Cardiac septum (tissue), 1 donor: ENCODE measurements around the gene ATP6V0E2. TPM values are rescaled to one million over a fixed set of nuclear protein-coding genes. Genes with fewer than 3 reads are reported as not detected.

Experiments used
- DNase-seq: peaks from one replicate; pipeline ENCODE4 v3.0.0-alpha.2; 2020; ENCODE audit warnings: low spot score
- intact Hi-C: fragments of 100-400 bp; cut with DNase I; formaldehyde crosslinking; loops from one replicate; pipeline ENCODE4 v1.14.0; 2022
- total RNA-seq: library from RNA; stranded (reverse); fragmentation: NEBNext Ultra II Directional; extraction: Animal tissue kit (Norgen Biotek cat#: 25700); gene quantifications from one replicate; pipeline ENCODE4 v1.2.1, GENCODE V29; 2021
- donor health status: DM: no; HTN: no; CAD: no.

The ATP6V0E2 gene
- total RNA-seq, 1 donor from 2014 or later = 80.2 TPM

DNA sequence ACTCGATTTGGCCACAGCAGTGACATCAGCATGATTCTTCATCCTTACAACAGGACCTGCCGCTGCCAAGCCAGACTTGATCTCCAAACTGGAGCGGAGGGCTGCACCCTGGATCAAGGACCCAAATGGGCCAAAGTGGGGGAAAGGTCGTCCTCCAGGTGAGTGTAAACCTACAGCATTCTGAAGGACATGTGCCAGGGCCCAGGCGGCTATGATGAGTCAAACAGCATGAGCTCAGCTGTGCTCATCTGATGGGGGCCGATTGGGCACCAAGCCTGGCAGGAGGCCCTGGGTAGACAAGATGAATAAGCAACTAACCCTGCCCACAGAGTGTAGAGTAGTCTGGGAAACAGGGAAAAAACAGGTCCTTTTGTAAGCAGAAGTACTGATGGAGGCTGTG lies 14.4 kb upstream of the ATP6V0E2 start:
- intact Hi-C loops = no loop called here
- DNase-seq = no peak

GRCh38 chr7:149859876-149860275 lies 13.9 kb upstream of the ATP6V0E2 start:
- DNase-seq = no peak
- intact Hi-C loops = no loop called here

GRCh38 chr7:149860821-149861727 lies 12.7 kb upstream of the ATP6V0E2 start:
- DNase-seq = no peak
- intact Hi-C loops = no loop called here

DNA sequence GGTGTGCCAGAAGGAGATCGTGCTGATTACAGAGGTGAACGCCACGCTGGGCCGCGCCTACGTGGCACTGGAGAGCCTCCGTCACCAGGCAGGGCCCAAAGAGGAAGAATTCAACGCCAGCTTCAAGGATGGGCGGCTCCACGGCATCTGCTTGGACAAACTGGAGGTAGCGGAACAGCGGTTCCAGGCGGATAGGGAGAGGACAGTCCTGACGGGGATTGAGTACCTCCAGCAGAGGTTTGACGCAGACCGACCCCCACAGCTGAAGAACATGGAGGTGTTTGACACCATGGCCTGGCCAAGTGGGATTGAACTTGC lies 12.1 kb upstream of the ATP6V0E2 start:
- DNase-seq = no peak
- intact Hi-C loops = no loop called here

GRCh38 chr7:149862156-149862555 lies 11.6 kb upstream of the ATP6V0E2 start:
- intact Hi-C loops = no loop called here
- no peak for DNase-seq

DNA sequence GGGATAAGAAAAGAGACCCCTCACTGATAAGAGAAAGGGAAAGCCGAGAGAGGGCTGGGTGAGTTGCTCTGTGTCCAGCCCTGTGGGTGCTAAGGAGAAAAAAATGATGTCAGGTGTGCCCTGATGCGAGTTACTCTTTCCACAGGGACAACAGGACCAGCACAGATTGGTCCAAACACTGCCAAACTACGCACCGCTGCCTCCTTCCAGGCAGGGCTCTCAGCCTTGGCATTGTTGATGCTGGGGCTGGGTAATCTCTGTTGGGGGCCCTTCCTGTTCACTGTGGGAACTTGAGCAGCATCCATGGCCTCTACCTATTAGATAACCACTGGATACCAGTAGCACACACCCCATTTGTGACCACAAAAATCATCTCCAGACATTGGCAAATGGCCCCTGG lies 10.3 kb upstream of the ATP6V0E2 start:
- intact Hi-C loops = no loop called here
- no peak for DNase-seq

DNA sequence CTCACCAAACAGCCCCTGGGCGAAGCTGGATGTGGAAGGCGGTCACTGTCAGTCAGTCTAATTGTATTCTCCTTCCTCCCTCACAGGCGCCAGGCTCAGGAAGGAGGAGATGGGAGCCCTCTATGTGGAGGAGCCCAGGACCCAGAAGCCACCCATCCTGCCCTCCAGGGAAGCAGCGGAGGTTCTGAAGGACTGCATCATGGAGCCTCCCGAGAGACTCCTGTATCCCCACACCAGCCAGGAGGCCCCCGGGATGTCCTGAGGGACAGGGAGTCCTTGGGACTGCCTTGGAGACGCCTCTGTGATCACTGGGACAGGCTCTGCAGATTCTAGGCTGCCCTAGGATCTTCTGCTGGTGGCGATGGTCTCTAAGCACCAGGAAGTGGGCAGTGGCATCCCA lies 9.7 kb upstream of the ATP6V0E2 start:
- DNase-seq = no peak
- intact Hi-C loops = no loop called here

DNA sequence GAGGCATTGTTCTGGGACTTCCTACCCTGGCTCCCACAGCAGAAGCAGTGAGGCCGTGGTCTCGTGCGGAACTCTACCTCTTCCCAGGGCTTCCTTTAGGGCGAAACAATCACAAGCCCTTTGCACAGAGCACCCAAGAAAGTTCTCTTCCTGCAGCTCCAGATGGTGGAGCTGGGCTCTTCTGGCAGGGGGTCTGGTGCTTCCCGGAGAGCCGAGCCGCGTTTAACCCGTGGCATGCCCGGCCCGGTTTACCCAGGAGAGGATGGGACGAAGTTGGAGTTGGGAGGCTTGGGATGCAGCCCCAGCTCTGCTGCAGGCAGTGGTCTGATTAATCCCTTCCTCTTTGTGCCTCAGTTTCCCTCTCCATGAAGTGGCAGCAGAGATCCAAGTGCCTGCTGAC lies 9.0 kb upstream of the ATP6V0E2 start:
- intact Hi-C loops = no loop called here
- no peak for DNase-seq

DNA sequence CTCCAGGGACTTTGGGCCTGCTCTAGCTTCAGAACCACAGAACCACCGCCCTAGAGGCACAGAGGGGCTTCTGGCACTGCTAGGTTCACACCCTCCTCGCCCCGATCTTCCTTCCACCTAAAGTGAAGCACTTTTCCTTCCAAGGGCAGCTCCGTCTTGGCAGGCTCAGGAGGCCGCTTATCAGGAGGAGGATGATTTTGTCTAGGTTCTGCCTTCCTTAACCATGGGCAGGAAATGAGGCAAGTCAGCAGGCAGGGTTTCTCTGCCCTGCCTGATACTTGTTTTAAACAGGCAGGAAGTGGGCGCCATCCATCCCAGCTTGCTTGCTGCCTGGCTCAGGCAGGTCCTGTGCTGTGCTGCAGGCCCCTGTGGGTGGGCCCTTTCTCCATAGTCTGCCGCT lies 8.3 kb upstream of the ATP6V0E2 start:
- intact Hi-C loops = no loop called here
- no peak for DNase-seq

DNA sequence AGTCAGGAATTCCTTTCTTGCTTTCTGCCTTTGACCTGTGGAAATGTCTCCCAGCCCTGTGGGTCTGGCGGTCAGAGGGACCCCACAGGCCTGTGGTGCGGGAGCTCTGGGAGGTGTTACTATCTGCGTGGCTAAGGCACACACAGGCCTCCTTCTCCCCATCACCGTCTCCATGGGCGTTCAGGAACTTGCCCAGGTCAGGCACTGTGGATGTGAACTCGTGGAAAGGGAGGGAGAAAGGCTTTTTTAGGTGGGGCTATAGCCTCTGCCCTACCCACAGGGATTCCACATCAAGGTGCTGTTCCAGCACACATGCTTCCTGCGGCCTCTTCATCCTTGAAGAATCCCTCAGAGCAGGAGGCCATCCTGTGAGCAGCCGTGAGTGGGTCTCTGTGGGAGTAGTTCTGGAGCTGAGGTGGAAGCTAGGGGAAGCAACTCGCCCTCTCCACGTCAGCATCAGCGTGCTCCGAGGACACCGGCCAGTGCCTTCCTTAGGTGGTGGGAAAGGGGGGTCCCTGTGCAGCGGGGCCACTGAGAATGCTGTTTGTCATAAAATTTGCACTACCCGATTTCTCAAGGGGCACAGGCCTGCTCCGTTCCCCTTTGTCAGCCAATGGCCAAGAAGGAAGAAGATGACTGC lies 7.5 kb upstream of the ATP6V0E2 start:
- intact Hi-C loops = no loop called here
- DNase-seq = no peak

- intact Hi-C loops = no loop called here
- DNase-seq = no peak
Measured at GRCh38 chr7:149866779-149867447, 6.9 kb upstream of the ATP6V0E2 start.

DNA sequence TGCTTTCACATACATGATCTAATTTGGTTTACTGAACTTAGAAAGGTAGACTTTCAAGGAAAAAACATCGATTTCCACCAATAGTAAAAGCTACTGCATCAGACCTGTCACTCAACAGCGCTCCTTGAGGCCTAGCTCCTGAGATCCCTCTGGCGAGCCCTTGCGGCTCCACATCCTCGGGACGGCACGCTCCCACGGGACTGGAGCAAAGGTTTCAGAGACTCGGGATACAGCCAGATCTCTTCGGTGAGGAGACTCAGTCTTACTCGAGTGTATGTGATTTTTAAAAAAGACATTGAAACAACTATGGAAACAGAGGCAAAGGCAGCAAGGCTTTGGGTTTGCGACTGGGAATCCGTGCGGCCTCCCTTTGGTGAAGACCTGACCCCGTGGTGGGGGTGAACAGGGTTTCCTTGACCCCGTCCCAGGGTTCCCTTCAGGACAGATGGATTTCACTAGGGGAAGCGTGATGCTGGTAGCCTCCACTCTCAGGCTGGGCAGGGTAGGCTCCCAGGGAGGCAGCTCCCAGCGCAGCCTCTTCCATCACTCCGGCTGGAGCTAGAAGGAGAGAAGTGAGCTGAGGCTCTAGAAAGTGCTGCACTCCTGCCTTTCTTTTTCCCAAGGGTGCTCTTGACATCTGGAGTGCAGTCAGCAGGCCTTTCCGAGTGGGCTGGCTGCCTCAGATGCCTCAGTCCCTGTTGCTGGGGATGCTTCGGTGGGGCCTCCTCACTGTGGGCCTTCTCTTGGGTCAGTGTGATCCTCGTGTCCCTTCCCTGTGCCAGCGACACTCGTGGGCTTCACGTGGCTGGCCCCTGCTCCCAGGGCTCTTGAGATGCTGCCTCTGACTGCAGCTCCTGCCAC lies 5.8 kb upstream of the ATP6V0E2 start:
- intact Hi-C loops = no loop called here
- DNase-seq = no peak

DNA sequence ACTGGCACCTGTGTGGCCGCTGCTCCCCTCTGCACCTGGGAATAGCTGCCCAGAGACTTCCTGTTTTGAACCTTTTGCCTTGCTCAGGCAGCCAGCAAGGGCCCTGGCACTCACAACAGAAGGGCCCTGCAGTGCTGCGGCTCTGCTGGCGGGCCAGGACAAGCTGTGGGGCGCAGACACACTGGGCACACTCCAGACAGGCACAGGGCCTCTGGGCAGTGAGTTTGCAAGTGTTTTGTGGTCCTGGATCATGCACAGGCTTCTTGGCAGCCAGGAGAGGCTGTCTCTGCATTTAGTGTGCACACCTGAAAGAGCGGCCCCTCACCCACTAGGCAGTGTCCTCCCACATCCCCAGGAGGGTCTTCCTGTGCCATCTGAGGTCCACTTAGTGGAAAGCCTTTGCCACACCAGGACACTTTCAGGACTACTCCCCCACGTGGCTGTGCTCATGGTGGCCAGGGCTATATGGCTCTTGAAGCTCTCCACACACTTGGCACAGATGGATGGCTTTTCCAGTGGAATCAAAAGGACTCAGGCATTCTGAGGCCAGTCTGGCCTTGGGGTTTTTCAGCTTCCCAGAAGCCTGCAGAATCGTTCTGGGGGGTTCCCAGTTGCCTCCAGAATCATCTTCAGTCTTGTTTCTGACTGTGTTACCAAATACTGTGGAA lies 5.0 kb upstream of the ATP6V0E2 start:
- DNase-seq = no peak
- intact Hi-C loops = no loop called here

GRCh38 chr7:149869291-149869650 lies 4.5 kb upstream of the ATP6V0E2 start:
- DNase-seq = no peak
- intact Hi-C loops = no loop called here

- no peak for DNase-seq
- intact Hi-C loops = loop anchor here (5.0 kb wide), 1 partner anchor 33 kb away; the partner anchor contains the start of gene ZNF862
Measured at GRCh38 chr7:149869867-149870266, 3.9 kb upstream of the ATP6V0E2 start.

DNA sequence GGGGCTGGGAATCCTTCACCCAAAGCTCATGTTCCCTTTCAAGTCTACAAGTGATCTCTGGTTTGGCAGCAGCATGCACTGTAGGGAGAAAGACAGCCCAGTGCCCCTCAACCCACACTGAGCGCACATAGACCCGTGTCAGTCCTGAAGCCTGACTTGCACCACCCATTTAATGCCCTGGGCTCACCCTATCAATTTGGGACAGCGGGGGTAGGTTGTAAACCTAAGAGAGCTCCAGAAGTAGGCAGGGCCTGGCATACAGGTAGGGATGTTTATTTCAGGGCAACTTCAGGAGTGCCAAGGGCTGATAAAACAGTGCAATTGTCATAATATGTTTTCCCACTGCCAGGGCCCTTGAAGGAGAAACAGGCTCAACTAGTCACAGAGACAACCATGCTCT lies 3.5 kb upstream of the ATP6V0E2 start:
- intact Hi-C loops = loop anchor here (5.0 kb wide), 1 partner anchor 33 kb away; the partner anchor contains the start of gene ZNF862
- DNase-seq = no peak

GRCh38 chr7:149870701-149871483 lies 2.9 kb upstream of the ATP6V0E2 start:
- intact Hi-C loops = loop anchor here (5.0 kb wide), 1 partner anchor 34 kb away; the partner anchor contains the start of gene ZNF862
- no peak for DNase-seq

DNA sequence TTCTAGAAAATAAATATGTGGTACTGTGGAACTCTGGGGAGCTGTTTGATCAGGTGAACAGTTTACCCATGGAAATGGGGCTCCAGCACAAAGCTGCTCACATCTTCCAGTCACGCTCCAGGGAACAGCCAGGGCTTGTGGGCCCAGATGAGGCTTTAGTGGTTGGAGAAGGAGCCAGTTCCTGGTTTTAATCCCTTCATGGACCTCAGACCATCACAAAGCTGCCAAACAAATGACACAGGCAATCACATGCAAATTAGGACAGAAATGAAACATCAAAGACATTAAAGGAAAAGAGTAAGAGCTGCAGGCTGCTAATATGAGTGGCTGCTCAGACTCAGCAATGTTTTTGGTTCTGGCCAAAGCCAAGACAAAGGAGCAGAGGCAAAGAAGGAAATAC lies 2.2 kb upstream of the ATP6V0E2 start:
- DNase-seq = no peak
- intact Hi-C loops = loop anchor here (5.0 kb wide), 1 partner anchor 34 kb away; the partner anchor contains the start of gene ZNF862
